Measurements from ENCODE around the gene TUFT1. TPM values are rescaled to one million over a fixed set of nuclear protein-coding genes. Genes with fewer than 3 reads are reported as not detected.
"Not testable (repeated sequence)": the region's sequence is repeated elsewhere in the genome, so short reads cannot be mapped to it uniquely, and the experiment has no call there.

The TUFT1 gene
- total RNA-seq, 1 experiment from 2014 or later: 19.4 TPM

- no peak for DNase-seq (ENCODE audit: low read depth)
These were observed 75.8 kb downstream of the TUFT1 start for GRCh38 chr1:151615711-151616504.

GRCh38 chr1:151616505-151616849 lies 76.4 kb downstream of the TUFT1 start:
- DNase-seq (ENCODE audit: low read depth): no peak

- no peak for DNase-seq (ENCODE audit: low read depth)
These were observed 77.9 kb downstream of the TUFT1 start for GRCh38 chr1:151618003-151618402.

- no peak for DNase-seq (ENCODE audit: low read depth)
These were observed 78.4 kb downstream of the TUFT1 start for GRCh38 chr1:151618470-151618869.

- DNase-seq (ENCODE audit: low read depth): not testable (repeated sequence)
These were observed 78.9 kb downstream of the TUFT1 start for GRCh38 chr1:151618996-151619395.

- no peak for DNase-seq (ENCODE audit: low read depth)
These were observed 79.5 kb downstream of the TUFT1 start for GRCh38 chr1:151619489-151620093.

GRCh38 chr1:151620286-151620685 lies 80.2 kb downstream of the TUFT1 start:
- no peak for DNase-seq (ENCODE audit: low read depth)

- no peak for DNase-seq (ENCODE audit: low read depth)
These were observed 81.2 kb downstream of the TUFT1 start for GRCh38 chr1:151621351-151621750.

GRCh38 chr1:151624783-151625182 lies 84.7 kb downstream of the TUFT1 start:
- DNase-seq (ENCODE audit: low read depth): no peak

- DNase-seq (ENCODE audit: low read depth): no peak
These were observed 86.7 kb downstream of the TUFT1 start for GRCh38 chr1:151626740-151627334.

GRCh38 chr1:151629278-151629677 lies 89.2 kb downstream of the TUFT1 start:
- DNase-seq (ENCODE audit: low read depth): no peak

Other genes with a start within 250 kb of the TUFT1 start
- gene PI4KB, start 212.9 kb upstream of the TUFT1 start, total RNA-seq (2014; rRNA removed; shearing (Covaris generic)): 23.0 and 39.6 TPM in 2 replicates
- gene RFX5, start 193.1 kb upstream of the TUFT1 start, total RNA-seq (2014; rRNA removed; shearing (Covaris generic)): 39.3 and 48.0 TPM in 2 replicates
- gene SELENBP1, start 167.6 kb upstream of the TUFT1 start, total RNA-seq (2014; rRNA removed; shearing (Covaris generic)): 0.65 and 1.8 TPM in 2 replicates
- 662 and 883 TPM in 2 replicates for gene PSMB4, start 140.7 kb upstream of the TUFT1 start, total RNA-seq (2014; rRNA removed; shearing (Covaris generic))
- 8.9 and 13.7 TPM in 2 replicates for gene POGZ, start 80.8 kb upstream of the TUFT1 start, total RNA-seq (2014; rRNA removed; shearing (Covaris generic))
- 3.5 and 4.1 TPM in 2 replicates for gene CGN, start 28.9 kb upstream of the TUFT1 start, total RNA-seq (2014; rRNA removed; shearing (Covaris generic))
- gene SNX27, start 71.7 kb downstream of the TUFT1 start, total RNA-seq (2014; rRNA removed; shearing (Covaris generic)): 13.2 and 25.3 TPM in 2 replicates
- gene CELF3, start 176.5 kb downstream of the TUFT1 start, total RNA-seq (2014; rRNA removed; shearing (Covaris generic)): 0.11 TPM in 1 of 2 replicates, not detected in the other
- not detected in 2 replicates for gene RIIAD1, start 181.2 kb downstream of the TUFT1 start, total RNA-seq (2014; rRNA removed; shearing (Covaris generic))
- gene MRPL9, start 223.2 kb downstream of the TUFT1 start, total RNA-seq (2014; rRNA removed; shearing (Covaris generic)): 197 and 249 TPM in 2 replicates

Data from Daoy (cell line).